GM21447 (cell line): ENCODE data around the gene CHML.

Source experiments
- ATAC-seq: cut with Tn5 transposase; IDR thresholded peaks from one replicate; pipeline ENCODE4 v1.9.1; 2021; ENCODE audit not compliant: unreplicated experiment

Gene CHML

DNA sequence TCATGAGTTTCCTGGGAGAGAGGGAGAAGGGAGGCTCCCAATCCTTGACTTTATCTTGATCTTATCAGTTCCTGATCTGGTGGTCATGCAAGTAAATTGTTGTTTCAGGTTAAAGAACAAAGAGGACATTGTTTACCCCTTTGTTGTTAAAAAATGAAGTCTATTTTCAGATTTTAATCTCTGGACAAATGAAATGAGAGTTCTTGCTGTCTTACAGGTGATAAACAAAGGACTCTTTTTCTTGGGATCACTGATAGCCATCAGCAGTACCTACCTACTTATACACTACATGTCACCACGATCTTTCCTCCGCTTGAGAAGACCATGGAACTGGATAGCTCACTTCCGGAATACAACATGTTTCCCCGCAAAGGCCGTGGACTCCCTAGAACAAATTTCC, 48.4 kb downstream of the CHML start:
- no peak for ATAC-seq

DNA sequence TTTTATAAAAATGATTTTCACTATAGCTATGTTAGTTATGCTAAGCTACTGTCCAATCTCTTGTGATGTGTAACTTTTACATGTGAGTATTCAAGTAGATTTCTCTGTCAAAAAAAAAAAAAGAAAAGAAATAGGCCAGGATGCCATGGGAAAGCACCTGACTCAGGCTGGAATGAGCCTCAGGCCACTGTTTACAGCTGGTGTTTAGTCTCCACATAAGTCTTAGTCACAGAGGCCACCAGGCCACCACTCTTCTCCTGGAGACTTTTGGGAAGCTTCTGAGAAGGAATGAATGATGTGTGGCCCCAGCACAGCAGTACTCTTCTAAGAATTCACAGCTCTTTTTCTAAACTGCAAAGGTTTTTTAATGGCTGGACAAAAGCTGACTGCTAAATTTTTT, 48.9 kb downstream of the CHML start:
- no peak for ATAC-seq

- no peak for ATAC-seq
Measured at GRCh38 chr1:241590719-241591118, 49.5 kb downstream of the CHML start.
